RWPE1 (cell line): ENCODE results near the gene SLC25A33.

Source experiments
- CTCF ChIA-PET: fragments of 350-600 bp; sonication (Branson Sonifier 250); formaldehyde crosslinking; extraction: SDS; loops from one replicate; lab custom pipeline; 2021; lab: Yijun Ruan, JAX
- POLR2A ChIA-PET: fragments of 400-600 bp; formaldehyde crosslinking; extraction: SDS; loops from one replicate; lab custom pipeline; 2020; ENCODE audit warnings: antibody characterized with exemption; ENCODE audit not compliant: low non-redundant PET; lab: Yijun Ruan, JAX
- DNase-seq: peaks from one replicate; pipeline ENCODE4 v3.0.0; 2012; ENCODE audit warnings: low spot score
- H3K27ac ChIP-seq: fragments of 450-650 bp; 2 replicates; pipeline ENCODE4 v1.5.1; 2017
- TF ChIP-seq, protein P1 (sequence below): fragments of 450-650 bp; conservative IDR thresholded peaks from 2 replicates; pipeline ENCODE4 v1.5.1; 2017; ENCODE audit warnings: low read depth, mild to moderate bottlenecking

Gene SLC25A33

DNA sequence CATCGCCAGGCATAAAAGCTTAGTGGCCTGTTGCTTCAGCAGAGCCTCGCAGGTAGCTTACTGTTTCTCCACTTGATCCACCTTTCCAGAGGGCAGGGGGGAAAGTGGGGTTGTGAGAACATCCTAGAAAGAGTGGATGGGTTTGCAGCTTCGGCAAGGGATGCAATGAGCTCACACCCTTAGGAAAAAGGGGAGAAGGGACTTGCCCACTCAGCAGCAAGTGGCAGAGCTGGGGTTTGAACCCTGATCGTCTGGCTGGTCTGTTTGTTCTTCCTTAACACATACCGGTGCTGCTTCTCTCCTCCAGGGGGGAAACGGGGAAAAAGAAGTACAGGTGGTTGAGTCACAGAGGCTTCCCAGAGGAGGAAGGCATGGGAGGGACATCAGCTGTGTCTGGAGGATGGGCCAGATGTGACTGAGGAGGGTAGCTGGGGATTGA, 50.5 kb downstream of the SLC25A33 start:
- peak; percentile 42 for DNase-seq
- peak overlapping the region; percentile 83 for H3K27ac ChIP-seq
- CTCF ChIA-PET: interaction anchor here (1.0 kb wide), 1 partner anchor 9 kb away, joined by 3 read pairs; no protein-coding TSS in a partner anchor
- POLR2A ChIA-PET: no interaction called here
- TF ChIP-seq, protein P1, sequence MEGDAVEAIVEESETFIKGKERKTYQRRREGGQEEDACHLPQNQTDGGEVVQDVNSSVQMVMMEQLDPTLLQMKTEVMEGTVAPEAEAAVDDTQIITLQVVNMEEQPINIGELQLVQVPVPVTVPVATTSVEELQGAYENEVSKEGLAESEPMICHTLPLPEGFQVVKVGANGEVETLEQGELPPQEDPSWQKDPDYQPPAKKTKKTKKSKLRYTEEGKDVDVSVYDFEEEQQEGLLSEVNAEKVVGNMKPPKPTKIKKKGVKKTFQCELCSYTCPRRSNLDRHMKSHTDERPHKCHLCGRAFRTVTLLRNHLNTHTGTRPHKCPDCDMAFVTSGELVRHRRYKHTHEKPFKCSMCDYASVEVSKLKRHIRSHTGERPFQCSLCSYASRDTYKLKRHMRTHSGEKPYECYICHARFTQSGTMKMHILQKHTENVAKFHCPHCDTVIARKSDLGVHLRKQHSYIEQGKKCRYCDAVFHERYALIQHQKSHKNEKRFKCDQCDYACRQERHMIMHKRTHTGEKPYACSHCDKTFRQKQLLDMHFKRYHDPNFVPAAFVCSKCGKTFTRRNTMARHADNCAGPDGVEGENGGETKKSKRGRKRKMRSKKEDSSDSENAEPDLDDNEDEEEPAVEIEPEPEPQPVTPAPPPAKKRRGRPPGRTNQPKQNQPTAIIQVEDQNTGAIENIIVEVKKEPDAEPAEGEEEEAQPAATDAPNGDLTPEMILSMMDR: no peak

GRCh38 chr1:9590201-9590600, 50.9 kb downstream of the SLC25A33 start:
- CTCF ChIA-PET: interaction anchor here (0.8 kb wide), 1 partner anchor 26 kb away, joined by 3 read pairs; no protein-coding TSS in a partner anchor

GRCh38 chr1:9590945-9591668, 51.8 kb downstream of the SLC25A33 start:
- no peak for DNase-seq
- TF ChIP-seq, protein P1: no peak
- peak overlapping the region; percentile 83 for H3K27ac ChIP-seq
- ChIA-PET POLR2A (no interaction called here), CTCF (interaction anchor here (0.8 kb wide), 1 partner anchor 26 kb away, joined by 3 read pairs; no protein-coding TSS in a partner anchor)

More at GRCh38 chr1:9590201-9590600, 50.9 kb downstream of the SLC25A33 start:
- TF ChIP-seq, protein P1: no peak
- POLR2A ChIA-PET: no interaction called here
- H3K27ac ChIP-seq: peak overlapping the region; percentile 83
- DNase-seq: no peak

DNA sequence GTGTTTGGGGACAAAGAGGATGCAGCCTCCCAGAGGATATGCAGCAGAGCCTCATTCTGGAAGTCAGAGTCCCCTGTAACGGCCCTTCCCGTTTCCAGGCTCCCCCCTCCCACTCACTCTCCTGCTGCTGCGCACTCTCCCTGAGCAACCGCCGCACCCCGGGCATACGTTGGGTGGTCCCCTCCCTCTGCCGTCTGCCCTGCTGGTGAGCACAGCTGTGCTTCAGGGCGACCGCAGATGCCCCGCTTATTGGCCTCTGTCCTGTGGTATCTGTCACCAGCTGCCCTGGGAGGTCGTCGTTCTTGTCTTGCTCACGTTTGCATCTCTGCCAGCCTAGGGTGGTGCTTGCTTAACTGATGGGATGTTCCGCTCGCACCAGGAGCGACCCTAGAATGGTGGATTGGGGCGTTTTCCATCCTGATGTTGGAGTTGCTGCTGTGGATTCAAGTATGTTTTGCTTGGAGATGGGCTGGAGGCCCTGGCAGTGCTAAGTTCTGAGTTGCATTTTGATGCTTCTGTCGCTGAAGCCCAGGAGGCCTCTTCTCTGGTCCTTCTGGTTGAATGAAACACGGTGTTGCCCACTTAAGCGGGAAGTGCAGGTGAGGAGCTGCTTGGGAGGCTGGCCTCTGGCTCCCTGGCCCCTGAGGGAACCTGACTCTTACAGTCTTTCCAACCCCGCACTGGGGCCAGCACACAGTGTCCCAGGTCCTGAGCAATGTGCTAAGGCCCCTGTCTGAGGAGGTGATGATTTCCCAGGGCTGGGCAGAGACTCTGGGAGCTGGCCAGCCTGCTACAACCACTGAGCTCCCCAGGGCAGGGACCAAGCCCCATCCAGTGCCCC, 52.6 kb downstream of the SLC25A33 start:
- H3K27ac ChIP-seq: peak overlapping the region; percentile 83
- POLR2A ChIA-PET: interaction anchor here (0.6 kb wide), 2 partner anchors 41 to 59 kb away, joined by 3 to 4 read pairs; no protein-coding TSS in a partner anchor
- TF ChIP-seq, protein P1: no peak
- CTCF ChIA-PET: interaction anchor here (1.0 kb wide), 1 partner anchor 18 kb away, joined by 6 read pairs; no protein-coding TSS in a partner anchor
- DNase-seq: no peak

DNA sequence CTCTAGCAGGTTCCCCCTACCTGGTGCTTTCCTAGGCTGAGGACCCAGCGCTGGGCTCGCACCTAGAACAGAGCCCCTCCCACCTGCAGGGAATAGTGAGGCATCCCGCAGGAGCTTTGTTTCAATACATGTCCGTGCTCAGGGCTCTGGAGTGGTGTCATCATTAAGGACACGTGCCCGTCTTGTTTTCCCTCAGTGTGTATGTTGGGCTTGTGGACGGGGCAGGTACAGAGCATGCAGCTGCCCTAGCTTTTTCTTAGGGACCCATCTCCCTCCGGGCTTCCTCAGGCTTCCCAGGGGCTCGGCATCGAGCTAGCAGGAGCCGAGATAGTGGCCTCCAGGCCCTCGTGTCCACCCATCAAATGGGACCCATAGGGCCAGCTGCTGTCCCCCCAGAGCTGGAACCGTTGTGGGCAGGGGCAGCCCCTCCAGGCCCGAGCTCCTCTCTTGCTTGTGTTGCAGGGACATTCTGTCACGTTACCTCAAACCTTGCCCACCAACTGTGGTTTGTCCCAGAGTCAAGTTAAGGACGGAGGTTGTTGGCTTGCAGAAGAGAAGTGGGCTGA, 53.3 kb downstream of the SLC25A33 start:
- no peak for DNase-seq
- ChIA-PET CTCF (interaction anchor here (0.5 to 1.2 kb wide), 4 partner anchors 14 to 531 kb away, joined by 3 to 9 read pairs (median 4); no protein-coding TSS in a partner anchor), POLR2A (interaction anchor here (0.6 kb wide), 2 partner anchors 41 to 60 kb away, joined by 3 to 4 read pairs; no protein-coding TSS in a partner anchor)
- TF ChIP-seq, protein P1: no peak
- peak overlapping the region; percentile 83 for H3K27ac ChIP-seq
